ENCODE measurements around the gene CDHR2.

Gene CDHR2

GRCh38 chr5:176524987-176525386 is 24.2 kb upstream of the CDHR2 start:
- no peak for TF ChIP-seq CREB1 (IDR thresholded peaks at IDR 0.05; ENCODE audit: low read depth)
- no peak for TF ChIP-seq YY1 (IDR thresholded peaks at IDR 0.05; ENCODE audit: low read depth)
- no peak for TF ChIP-seq CEBPB (IDR thresholded peaks at IDR 0.05)
- no peak for TF ChIP-seq ZBTB7A (IDR thresholded peaks at IDR 0.05; ENCODE audit: low read depth)
- no peak for TF ChIP-seq NFIC (IDR thresholded peaks at IDR 0.05)
- TF ChIP-seq EP300 (IDR thresholded peaks at IDR 0.05; ENCODE audit: borderline replicate concordance) = no peak
- TF ChIP-seq TCF12 (IDR thresholded peaks at IDR 0.05; ENCODE audit: low read depth) = no peak
- TF ChIP-seq REST (IDR thresholded peaks at IDR 0.05; ENCODE audit: low read depth) = no peak
- no peak for TF ChIP-seq EGR1 (IDR thresholded peaks at IDR 0.05)
- TF ChIP-seq TEAD4 (IDR thresholded peaks at IDR 0.05) = no peak
- no peak for TF ChIP-seq FOXM1 (IDR thresholded peaks at IDR 0.05; ENCODE audit: borderline replicate concordance, low read depth)
- no peak for TF ChIP-seq MAX (IDR thresholded peaks at IDR 0.05)

- TF ChIP-seq RAD21 (IDR thresholded peaks at IDR 0.05; ENCODE audit: low read depth) = no peak
- no peak for TF ChIP-seq CREB1 (IDR thresholded peaks at IDR 0.05; ENCODE audit: low read depth)
- TF ChIP-seq TEAD4 (IDR thresholded peaks at IDR 0.05) = no peak
- no peak for TF ChIP-seq TCF12 (IDR thresholded peaks at IDR 0.05; ENCODE audit: low read depth)
- no peak for TF ChIP-seq REST (IDR thresholded peaks at IDR 0.05; ENCODE audit: low read depth)
- TF ChIP-seq YY1 (IDR thresholded peaks at IDR 0.05; ENCODE audit: low read depth) = no peak
- TF ChIP-seq FOXM1 (IDR thresholded peaks at IDR 0.05; ENCODE audit: borderline replicate concordance, low read depth) = no peak
- no peak for TF ChIP-seq TAF1 (IDR thresholded peaks at IDR 0.05; ENCODE audit: low read depth)
Observed at GRCh38 chr5:176525677-176526076, 23.5 kb upstream of the CDHR2 start.

GRCh38 chr5:176526462-176526861 is 22.7 kb upstream of the CDHR2 start:
- TF ChIP-seq YY1 (IDR thresholded peaks at IDR 0.05; ENCODE audit: low read depth) (no peak), CEBPB (IDR thresholded peaks at IDR 0.05) (no peak), EP300 (IDR thresholded peaks at IDR 0.05; ENCODE audit: borderline replicate concordance) (no peak), MAX (IDR thresholded peaks at IDR 0.05) (no peak), RAD21 (IDR thresholded peaks at IDR 0.05; ENCODE audit: low read depth) (no peak)

- TF ChIP-seq NFIC (IDR thresholded peaks at IDR 0.05) (no peak), MAX (IDR thresholded peaks at IDR 0.05) (no peak), TEAD4 (IDR thresholded peaks at IDR 0.05) (no peak), RAD21 (IDR thresholded peaks at IDR 0.05; ENCODE audit: low read depth) (no peak), YY1 (IDR thresholded peaks at IDR 0.05; ENCODE audit: low read depth) (no peak), EGR1 (IDR thresholded peaks at IDR 0.05) (no peak), TCF12 (IDR thresholded peaks at IDR 0.05; ENCODE audit: low read depth) (no peak), ZBTB7A (IDR thresholded peaks at IDR 0.05; ENCODE audit: low read depth) (no peak), USF1 (IDR thresholded peaks at IDR 0.05) (no peak), TAF1 (IDR thresholded peaks at IDR 0.05; ENCODE audit: low read depth) (no peak), REST (IDR thresholded peaks at IDR 0.05; ENCODE audit: low read depth) (no peak), CEBPB (IDR thresholded peaks at IDR 0.05) (no peak), CREB1 (IDR thresholded peaks at IDR 0.05; ENCODE audit: low read depth) (no peak), FOXM1 (IDR thresholded peaks at IDR 0.05; ENCODE audit: borderline replicate concordance, low read depth) (no peak)
Observed at GRCh38 chr5:176527246-176528222, 21.6 kb upstream of the CDHR2 start.
